8988T (cell line): ENCODE results near the gene PRSS8.

Experiments used
- DNase-seq: peaks from one replicate; pipeline ENCODE4 v3.0.0; 2011

Gene PRSS8

GRCh38 chr16:31099860-31100638, 35.5 kb downstream of the PRSS8 start:
- no peak for DNase-seq

DNA sequence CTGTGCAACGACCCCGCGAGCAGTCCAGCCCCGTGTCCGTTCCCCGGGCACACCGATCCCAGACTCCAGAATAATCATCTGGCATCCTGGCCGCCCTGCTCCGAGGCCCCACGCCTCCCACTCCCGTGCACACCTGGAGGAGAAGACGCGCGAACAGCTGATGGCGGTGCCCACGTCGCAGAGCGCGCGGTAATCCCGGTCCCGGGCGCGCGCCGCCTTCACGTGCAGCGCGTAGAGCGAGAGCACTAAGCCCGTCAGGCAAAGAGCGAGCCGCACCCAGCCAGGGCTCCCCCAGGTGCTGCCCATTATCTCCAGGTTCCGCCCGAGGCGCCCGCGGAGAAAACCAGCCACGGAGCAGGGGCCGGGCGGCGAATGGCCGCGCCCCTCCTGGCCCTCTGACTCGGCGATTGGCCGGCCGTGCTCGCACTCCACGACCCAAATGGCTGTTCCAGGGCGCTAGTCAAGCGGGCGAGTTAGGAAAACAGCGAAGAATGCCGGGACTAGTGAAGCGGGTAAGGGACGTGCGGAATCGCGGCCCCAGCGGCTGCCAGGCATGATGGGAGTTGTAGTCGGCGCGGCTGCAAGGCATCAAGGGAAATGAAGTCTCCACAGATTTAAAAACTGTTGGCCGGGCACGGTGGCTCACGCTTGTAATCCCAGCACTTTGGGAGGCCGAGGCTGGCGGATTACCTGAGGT, 41.0 kb downstream of the PRSS8 start, which contains the start of gene VKORC1:
VKORC1 (minus strand) TSS at position 374 of the 697 bp plus-strand sequence; CDS start at position 306, 68 bp downstream.
- peak; percentile 73 for DNase-seq

- DNase-seq = no peak
Measured at GRCh38 chr16:31094088-31094423, 41.5 kb downstream of the PRSS8 start.

- no peak for DNase-seq
Measured at GRCh38 chr16:31093132-31093703, 42.3 kb downstream of the PRSS8 start.

DNA sequence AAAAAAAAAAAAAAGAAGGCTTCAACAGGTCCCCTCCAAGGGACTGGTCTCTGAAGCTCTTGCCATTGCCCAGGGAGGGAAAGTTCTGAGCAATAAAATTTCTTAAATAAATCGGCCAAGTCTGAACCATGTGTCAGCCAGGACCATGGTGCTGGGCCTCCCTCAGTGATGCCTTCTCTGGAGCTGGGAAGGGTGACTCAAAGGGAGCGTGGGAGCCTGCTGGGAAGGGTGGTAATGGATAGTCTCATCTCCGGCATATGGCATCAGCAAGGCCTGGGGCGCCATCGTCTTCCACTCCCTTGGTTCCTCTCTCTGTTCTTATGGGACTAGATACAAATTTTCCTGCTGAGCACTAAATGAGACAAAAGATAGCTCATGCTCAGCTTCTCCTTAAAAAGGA, 43.2 kb downstream of the PRSS8 start:
- no peak for DNase-seq

- no peak for DNase-seq
Measured at GRCh38 chr16:31090540-31090939, 45.0 kb downstream of the PRSS8 start.

GRCh38 chr16:31089199-31089598, 46.3 kb downstream of the PRSS8 start:
- no peak for DNase-seq

GRCh38 chr16:31088459-31089183, 46.9 kb downstream of the PRSS8 start, which contains the start of gene PRSS53:
TSS of gene PRSS53 (minus strand) at chr16:31088943. CDS start at chr16:31088809, 134 bp downstream.
- DNase-seq = no peak

GRCh38 chr16:31087971-31088370, 47.6 kb downstream of the PRSS8 start:
- no peak for DNase-seq

DNA sequence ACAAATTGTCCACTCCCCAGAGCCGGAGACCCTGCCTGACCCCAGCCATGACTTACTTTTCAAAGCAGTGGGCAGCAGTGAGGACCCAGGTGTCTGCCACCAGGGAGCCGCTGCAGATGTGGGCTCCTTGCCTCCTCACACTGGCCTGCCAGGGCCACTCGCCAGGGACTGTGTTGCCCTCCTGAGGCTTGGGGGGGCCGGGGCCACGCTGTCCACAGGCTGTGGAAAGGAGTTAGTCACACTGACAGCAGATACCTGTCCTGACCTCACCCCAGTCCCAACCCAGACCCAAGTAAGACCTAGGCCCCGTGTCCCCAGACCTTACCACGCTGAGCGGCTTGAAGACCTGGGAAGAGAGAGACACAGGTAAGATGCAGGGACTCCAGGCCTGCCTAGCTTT, 48.0 kb downstream of the PRSS8 start:
- DNase-seq = no peak

DNA sequence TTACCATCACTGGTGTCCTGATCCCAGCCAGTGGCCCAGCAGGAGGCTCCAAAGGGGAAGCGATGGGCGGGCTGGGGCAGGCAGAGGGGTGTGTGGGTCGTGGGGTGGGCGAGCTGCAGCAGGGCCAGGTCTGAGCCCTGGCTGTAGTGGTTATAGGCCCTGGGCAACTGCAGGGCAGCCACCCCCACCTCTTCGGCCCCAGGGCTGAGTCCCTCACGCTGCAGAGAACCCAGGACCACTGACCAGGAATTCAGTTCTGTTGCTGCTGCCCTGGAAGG, 49.0 kb downstream of the PRSS8 start:
- DNase-seq = no peak

DNA sequence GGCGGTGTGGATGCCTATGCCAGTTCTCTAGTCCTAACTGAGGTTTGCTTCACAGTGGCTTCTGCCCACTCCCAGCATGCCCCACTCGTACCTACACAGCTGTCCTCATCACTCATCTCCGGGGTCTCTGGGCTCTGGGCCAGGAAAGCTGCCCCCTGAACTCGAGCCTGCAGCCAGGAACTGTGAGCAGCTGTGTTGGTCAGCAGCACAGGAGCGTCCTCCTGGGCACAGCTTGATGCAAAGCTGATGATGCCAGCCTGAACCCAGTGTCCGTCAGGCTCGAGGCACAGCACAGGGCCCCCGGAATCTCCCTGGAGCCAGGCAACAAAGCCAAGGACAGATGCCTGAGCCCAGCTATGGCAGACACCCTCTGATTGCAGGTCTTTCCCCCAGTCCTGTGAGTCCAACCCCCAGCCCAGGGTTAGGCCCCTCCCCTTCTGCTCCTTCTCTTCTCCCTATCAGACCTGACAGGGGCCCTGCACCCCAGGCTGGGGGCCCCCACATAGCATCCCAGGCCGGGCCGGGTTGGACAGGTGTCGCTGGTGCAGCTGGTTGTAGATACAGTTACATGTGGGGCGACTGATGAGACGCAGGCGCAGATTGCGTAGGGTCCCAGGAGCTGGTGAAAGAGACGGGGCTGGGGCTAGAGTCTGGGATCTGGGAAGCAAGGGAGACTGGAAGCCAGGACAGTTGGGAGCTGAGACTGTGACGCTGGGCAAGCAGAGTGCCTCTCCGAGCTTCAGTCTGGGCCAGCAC, 49.5 kb downstream of the PRSS8 start:
- no peak for DNase-seq

DNA sequence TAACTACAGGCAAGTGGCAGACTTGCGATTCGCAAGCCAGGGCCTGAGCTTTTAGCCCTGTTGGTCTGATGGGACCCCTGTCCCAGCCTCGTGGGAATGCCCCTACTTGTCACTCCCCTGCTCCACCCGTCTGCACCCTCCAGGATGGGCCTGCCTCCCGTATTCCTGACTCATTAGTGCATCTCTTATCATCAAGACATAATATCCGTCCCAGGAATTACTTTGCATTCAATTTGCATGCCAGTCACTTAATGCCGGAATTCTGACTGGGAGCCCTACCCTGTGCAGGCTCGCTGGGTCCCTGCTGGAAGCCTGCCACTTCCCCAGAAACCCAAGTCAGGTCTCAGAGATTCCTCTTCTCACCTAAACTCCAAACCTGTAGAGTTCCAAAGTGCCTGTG, 50.1 kb downstream of the PRSS8 start:
- no peak for DNase-seq

- no peak for DNase-seq
Measured at GRCh38 chr16:31084584-31085302, 50.8 kb downstream of the PRSS8 start.

GRCh38 chr16:31083981-31084380, 51.5 kb downstream of the PRSS8 start:
- DNase-seq = no peak

DNA sequence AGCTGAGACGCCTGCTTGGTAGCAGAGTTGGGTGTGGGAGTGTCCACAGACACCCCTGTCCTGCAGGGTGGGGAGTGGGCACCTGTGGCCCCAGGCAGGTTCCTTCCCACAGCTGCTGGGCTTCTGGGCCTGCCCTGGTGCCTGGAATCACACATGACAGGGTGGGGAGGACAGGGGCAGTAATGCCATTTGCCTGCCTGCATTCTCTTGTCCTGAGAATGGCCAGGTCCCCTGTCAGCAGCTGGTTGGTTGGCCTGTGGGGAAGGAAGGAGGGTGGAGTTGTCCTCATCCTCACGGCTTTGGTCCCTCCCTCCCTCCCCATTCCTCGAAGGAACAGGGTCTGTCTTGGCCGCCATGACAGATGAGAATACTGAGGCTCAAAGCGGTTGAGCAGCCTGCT, 52.0 kb downstream of the PRSS8 start:
- peak; percentile 23 for DNase-seq

GRCh38 chr16:31083081-31083480, 52.4 kb downstream of the PRSS8 start:
- DNase-seq = peak; percentile 2

DNA sequence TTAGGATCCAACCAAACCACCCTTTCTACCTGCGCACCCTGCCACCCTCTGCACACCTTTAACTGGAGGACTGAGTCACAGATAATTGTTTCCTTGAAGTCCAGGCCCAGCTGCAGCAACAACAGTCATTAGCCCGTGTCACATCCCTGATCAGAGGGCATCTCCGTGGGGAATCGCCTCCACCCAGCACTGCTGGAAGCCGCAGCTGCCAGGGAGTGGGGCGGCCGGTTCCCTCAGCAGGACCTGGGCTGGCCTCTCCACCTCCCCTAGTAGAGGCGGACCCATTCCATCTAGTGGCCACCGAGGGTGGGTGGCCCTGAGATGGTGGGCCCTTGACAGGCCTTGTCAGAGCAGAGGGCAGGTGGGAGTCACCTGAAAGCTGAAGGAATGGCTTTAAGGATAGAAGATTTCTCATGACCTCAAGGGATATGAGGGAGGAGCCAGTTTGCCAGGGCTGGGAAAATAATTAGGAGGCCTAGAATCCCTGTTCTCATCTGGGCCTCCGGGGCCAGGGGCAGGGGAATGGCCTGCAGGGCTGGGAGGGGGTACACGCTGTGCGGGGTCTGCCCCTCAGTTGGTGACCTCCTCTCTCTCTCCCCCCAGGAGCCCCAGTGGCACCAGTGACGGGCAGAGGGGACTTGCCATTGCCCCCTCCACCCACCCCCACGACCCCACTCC, 53.0 kb downstream of the PRSS8 start:
- DNase-seq = peak; percentile 12
